GM12878 (cell line): ENCODE results near the gene GOSR1. TPM values are rescaled to one million over a fixed set of nuclear protein-coding genes. Genes with fewer than 3 reads are reported as not detected.

ENCODE experiments used
- ATAC-seq: fragments of 200-7000 bp; cut with Tn5 transposase; 3 replicates; pipeline ENCODE4 v1.9.1; 2020; ENCODE audit warnings: mild to moderate bottlenecking, moderate library complexity
- BruUV-seq: library from RNA; stranded (reverse); fragments of 400-500 nt; replicated peaks from 2 replicates; lab custom pipeline; 2021; lab: Mats Ljungman, UMichigan
- CTCF ChIA-PET: fragments of 300-600 bp; sonication (Branson Sonifier 250); formaldehyde crosslinking; extraction: SDS; loops from one replicate; lab custom pipeline; 2021; ENCODE audit warnings: inconsistent platforms; lab: Yijun Ruan, JAX
- POLR2A ChIA-PET: fragments of 350-600 bp; formaldehyde crosslinking; extraction: SDS; loops from one replicate; lab custom pipeline; 2021; ENCODE audit warnings: inconsistent platforms; lab: Charles Lee
- RAD21 ChIA-PET: fragments of 300-600 bp; sonication (Branson Sonifier 250); formaldehyde crosslinking; loops from one replicate; lab custom pipeline; 2023; ENCODE audit warnings: antibody characterized with exemption; ENCODE audit not compliant: unreplicated experiment; lab: Charles Lee
- SMC1A ChIA-PET: fragments of 300-600 bp; sonication (Branson Sonifier 250); formaldehyde crosslinking; loops from one replicate; lab custom pipeline; 2023; ENCODE audit not compliant: unreplicated experiment, uncharacterized antibody; lab: Charles Lee
- DNase-seq: peaks from one replicate; pipeline ENCODE4 v3.0.0-alpha.2; 2011; ENCODE audit warnings: low read depth, low spot score
- FAIRE-seq: peaks from 3 replicates; lab custom pipeline; 2011; peaks lifted over from hg19 to GRCh38; lab: Jason Lieb, UNC
- H2AFZ ChIP-seq: 2 replicates; pipeline ENCODE4 v1.6.0; 2011; ENCODE audit warnings: low read depth, low read length, control low read depth; ENCODE audit not compliant: control insufficient read depth
- H3K27ac ChIP-seq: 2 replicates; pipeline ENCODE4 v1.5.1; 2011; ENCODE audit warnings: control low read depth; ENCODE audit not compliant: control insufficient read depth, insufficient read depth
- H3K27me3 ChIP-seq, 2 experiments: replicated peaks in 1 of 2; 2 replicates each; pipeline versions ENCODE4 v1.6.0 to v1.6.1; 2011; ENCODE audit warnings: low read length in 1 of 2; ENCODE audit not compliant: control insufficient read depth in 2 of 2, insufficient read depth in 2 of 2
- H3K36me3 ChIP-seq, 2 experiments: 2 replicates each; pipeline ENCODE4 v1.5.1; 2011; ENCODE audit warnings: low read length in 1 of 2; ENCODE audit not compliant: control insufficient read depth in 2 of 2, insufficient read depth in 2 of 2
- H3K4me1 ChIP-seq: 2 replicates; pipeline ENCODE4 v1.6.1; 2011; ENCODE audit warnings: mild to moderate bottlenecking, low read length, moderate library complexity, mixed read lengths; ENCODE audit not compliant: control insufficient read depth, insufficient read depth
- H3K4me2 ChIP-seq: 2 replicates; pipeline ENCODE4 v1.6.0; 2011; ENCODE audit warnings: control low read depth; ENCODE audit not compliant: control insufficient read depth, insufficient read depth
- H3K4me3 ChIP-seq: fragments of 200-600 bp; sonication (generic); 2 replicates; pipeline ENCODE4 v1.5.1; 2016
- H3K79me2 ChIP-seq: 2 replicates; pipeline ENCODE4 v1.6.0; 2011; ENCODE audit warnings: low read length; ENCODE audit not compliant: control insufficient read depth, insufficient read depth
- H3K9ac ChIP-seq: 2 replicates; pipeline ENCODE4 v1.8.0; 2011; ENCODE audit warnings: low read length, control low read depth, mixed read lengths; ENCODE audit not compliant: control insufficient read depth, insufficient read depth
- H3K9me3 ChIP-seq: replicated peaks from 3 replicates; pipeline ENCODE4 v1.5.1; 2011; ENCODE audit warnings: mild to moderate bottlenecking, low read length; ENCODE audit not compliant: control insufficient read depth, insufficient read depth
- H4K20me1 ChIP-seq: 2 replicates; pipeline ENCODE4 v1.6.0; 2011; ENCODE audit not compliant: control insufficient read depth, insufficient read depth
- ASH2L ChIP-seq: fragments of 300-600, 200-600 bp; sonication (generic); IDR thresholded peaks from 2 replicates; pipeline ENCODE4 v1.6.1; 2017; ENCODE audit warnings: low read depth, mild to moderate bottlenecking, borderline replicate concordance
- BHLHE40 ChIP-seq, 2 experiments: fragments of 450-650 bp in 1 of 2; IDR thresholded peaks; 2 replicates each; pipeline ENCODE4 v1.6.1; 2011 to 2017; ENCODE audit warnings: low read depth in 2 of 2, borderline replicate concordance in 1 of 2, improper control_type of control experiment in 1 of 2, low read length in 1 of 2, mild to moderate bottlenecking in 1 of 2
- EP300 ChIP-seq, 2 experiments: fragments of 150-350 bp in 1 of 2; IDR thresholded peaks; 2 replicates each; pipeline ENCODE4 v1.6.1; 2011 to 2012; ENCODE audit warnings: low read depth in 2 of 2, low read length in 2 of 2, borderline replicate concordance in 1 of 2, improper control_type of control experiment in 1 of 2, inconsistent platforms in 1 of 2; ENCODE audit not compliant: control insufficient read depth in 1 of 2
- NRF1 ChIP-seq: conservative IDR thresholded peaks from 2 replicates; pipeline ENCODE4 v1.6.1; 2011; ENCODE audit warnings: mild to moderate bottlenecking, low read depth, low read length, improper control_type of control experiment
- PML ChIP-seq: IDR thresholded peaks from 2 replicates; pipeline ENCODE4 v1.6.1; 2012; ENCODE audit warnings: low read length, inconsistent platforms
- POLR2AphosphoS2 ChIP-seq: IDR thresholded peaks from 2 replicates; pipeline ENCODE4 v1.6.1; 2011; ENCODE audit warnings: low read depth, mild to moderate bottlenecking, low read length, improper control_type of control experiment, moderate library complexity
- RELA ChIP-seq: fragments of 450-650 bp; IDR thresholded peaks from 2 replicates; pipeline ENCODE4 v1.8.0; 2014; ENCODE audit warnings: borderline replicate concordance; ENCODE audit not compliant: partially characterized antibody
- SIX5 ChIP-seq: IDR thresholded peaks from 2 replicates; pipeline ENCODE4 v1.6.1; 2011; ENCODE audit warnings: mild to moderate bottlenecking, low read depth, low read length, moderate library complexity; ENCODE audit not compliant: severe bottlenecking
- WGBS: methylation state at CpG from one replicate; pipeline ENCODE4 v1.1.6; 2016; ENCODE audit warnings: low lambda C conversion rate; ENCODE audit not compliant: insufficient replicate concordance, insufficient coverage; ENCODE audit errors: missing lambda C conversion rate; 5-methylcytosine and 5-hydroxymethylcytosine counted together
- in situ Hi-C: fragments of 300-500 bp; cut with MboI; formaldehyde crosslinking; loops from 9 replicates; pipeline ENCODE4 v1.14.3; 2018; ENCODE audit warnings: mixed read lengths
- intact Hi-C: fragments of 100-400 bp; cut with micrococcal nuclease; formaldehyde crosslinking; loops from one replicate; pipeline ENCODE4 v1.14.2; 2022; ENCODE audit not compliant: unreplicated experiment
- polyA plus RNA-seq, 11 experiments: library from polyadenylated mRNA; depleted of rRNA in 4 of 11; unstranded in 6 of 11; stranded (reverse) in 5 of 11; fragments of >200 nt; fragmentation: Nextera tagmentation in 4 of 11; fragmentation: Illumina TruSeq in 1 of 11; extraction: Ambion mirVana in 4 of 11; extraction: Trizol in 1 of 11; gene quantifications; 1 replicate in 1 of 11; 2 replicates in 10 of 11; pipeline versions ENCODE4 v1.2.1 to v1.2.3, GENCODE V29; 2011 to 2016; ENCODE audit warnings: inconsistent platforms in 2 of 11, missing spikeins in 2 of 11, low read depth in 1 of 11
- total RNA-seq, 4 experiments: library from RNA; depleted of rRNA in 3 of 4; stranded (reverse); fragments of >200 nt in 3 of 4; fragmentation: Illumina TruSeq in 1 of 4; extraction: Trizol in 1 of 4; gene quantifications; 2 replicates each; pipeline versions ENCODE4 v1.2.1 to v1.2.3, GENCODE V29; 2013 to 2021
- TF ChIP-seq, protein P1 (sequence below): fragments of 450-650 bp; IDR thresholded peaks from 2 replicates; pipeline ENCODE4 v1.6.1; 2017; ENCODE audit warnings: mild to moderate bottlenecking, moderate library complexity

The GOSR1 gene
- total and polyA plus RNA-seq, 10 of the 15 experiments (the other 5 are each of a cell fraction or from before 2014, with no cell fraction given), result 21.4 to 99.3 (median 42.9) TPM

DNA sequence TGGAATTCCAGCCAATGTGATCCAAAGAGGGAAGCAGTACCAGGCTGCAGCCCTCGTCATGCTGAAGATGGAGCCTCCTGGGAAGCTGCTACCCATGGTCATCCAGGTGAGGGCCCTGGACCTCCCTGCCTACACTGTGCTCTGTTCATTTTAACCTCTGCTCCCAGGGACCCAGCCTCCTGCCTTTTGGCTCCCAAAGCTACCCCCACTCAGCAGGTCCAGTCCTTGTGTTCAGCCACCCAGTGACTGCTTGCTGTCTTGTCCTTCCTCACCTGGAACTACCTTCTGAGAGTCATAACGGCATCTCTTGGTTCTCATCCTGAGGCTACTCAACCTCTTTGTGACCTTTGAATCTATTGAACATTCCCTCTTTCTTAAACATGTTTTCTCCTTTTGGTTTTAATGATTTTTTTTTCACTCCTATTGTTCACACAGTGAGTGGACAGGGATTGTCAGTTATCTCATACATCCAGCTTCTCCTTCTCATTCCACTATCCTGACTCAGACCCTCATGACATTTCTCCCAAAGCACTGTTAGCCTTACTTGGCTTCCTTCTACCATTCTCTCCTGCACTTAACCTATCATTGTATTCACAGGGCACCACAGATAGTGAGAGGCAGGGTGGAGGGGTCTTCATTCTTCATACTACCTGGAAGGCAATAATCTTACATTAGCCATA lies 53.3 kb downstream of the GOSR1 start:
- Histone ChIP-seq H3K27me3 (no peaks in the 10 kb centered on the region), H3K9ac (no peak overlapping the region), H3K4me3 (no peak overlapping the region), H3K36me3 (no peaks in the 10 kb centered on the region), H3K4me2 (no peak overlapping the region), H2AFZ (no peak overlapping the region), H3K27ac (no peak overlapping the region), H3K4me1 (no peaks in the 10 kb centered on the region), H4K20me1 (no peaks in the 10 kb centered on the region), H3K9me3 (no peaks in the 10 kb centered on the region), H3K79me2 (no peaks in the 10 kb centered on the region)
- ChIA-PET RAD21 (no interaction called here), SMC1A (no interaction called here), CTCF (interaction anchor here (1.0 to 1.7 kb wide), 4 partner anchors 10 to 190 kb away, joined by 3 to 4 read pairs (median 4); no protein-coding TSS in a partner anchor), POLR2A (no interaction called here)
- intact Hi-C loops, result no loop called here
- TF ChIP-seq POLR2AphosphoS2 (no peak), SIX5 (no peak), ASH2L (no peak), BHLHE40 (IDR thresholded peaks at IDR 0.05; ENCODE audit: borderline replicate concordance in 1 of 2, low read depth in 2 of 2, low read length in 1 of 2) (no peak), PML (no peak), EP300 (IDR thresholded peaks at IDR 0.05; ENCODE audit: borderline replicate concordance in 1 of 2, control insufficient read depth in 1 of 2, low read depth in 2 of 2, low read length in 2 of 2) (no peak), RELA (no peak), NRF1 (no peak)
- TF ChIP-seq, protein P1, sequence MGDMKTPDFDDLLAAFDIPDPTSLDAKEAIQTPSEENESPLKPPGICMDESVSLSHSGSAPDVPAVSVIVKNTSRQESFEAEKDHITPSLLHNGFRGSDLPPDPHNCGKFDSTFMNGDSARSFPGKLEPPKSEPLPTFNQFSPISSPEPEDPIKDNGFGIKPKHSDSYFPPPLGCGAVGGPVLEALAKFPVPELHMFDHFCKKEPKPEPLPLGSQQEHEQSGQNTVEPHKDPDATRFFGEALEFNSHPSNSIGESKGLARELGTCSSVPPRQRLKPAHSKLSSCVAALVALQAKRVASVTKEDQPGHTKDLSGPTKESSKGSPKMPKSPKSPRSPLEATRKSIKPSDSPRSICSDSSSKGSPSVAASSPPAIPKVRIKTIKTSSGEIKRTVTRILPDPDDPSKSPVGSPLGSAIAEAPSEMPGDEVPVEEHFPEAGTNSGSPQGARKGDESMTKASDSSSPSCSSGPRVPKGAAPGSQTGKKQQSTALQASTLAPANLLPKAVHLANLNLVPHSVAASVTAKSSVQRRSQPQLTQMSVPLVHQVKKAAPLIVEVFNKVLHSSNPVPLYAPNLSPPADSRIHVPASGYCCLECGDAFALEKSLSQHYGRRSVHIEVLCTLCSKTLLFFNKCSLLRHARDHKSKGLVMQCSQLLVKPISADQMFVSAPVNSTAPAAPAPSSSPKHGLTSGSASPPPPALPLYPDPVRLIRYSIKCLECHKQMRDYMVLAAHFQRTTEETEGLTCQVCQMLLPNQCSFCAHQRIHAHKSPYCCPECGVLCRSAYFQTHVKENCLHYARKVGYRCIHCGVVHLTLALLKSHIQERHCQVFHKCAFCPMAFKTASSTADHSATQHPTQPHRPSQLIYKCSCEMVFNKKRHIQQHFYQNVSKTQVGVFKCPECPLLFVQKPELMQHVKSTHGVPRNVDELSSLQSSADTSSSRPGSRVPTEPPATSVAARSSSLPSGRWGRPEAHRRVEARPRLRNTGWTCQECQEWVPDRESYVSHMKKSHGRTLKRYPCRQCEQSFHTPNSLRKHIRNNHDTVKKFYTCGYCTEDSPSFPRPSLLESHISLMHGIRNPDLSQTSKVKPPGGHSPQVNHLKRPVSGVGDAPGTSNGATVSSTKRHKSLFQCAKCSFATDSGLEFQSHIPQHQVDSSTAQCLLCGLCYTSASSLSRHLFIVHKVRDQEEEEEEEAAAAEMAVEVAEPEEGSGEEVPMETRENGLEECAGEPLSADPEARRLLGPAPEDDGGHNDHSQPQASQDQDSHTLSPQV, result no peak
- in situ Hi-C loops, result no loop called here
- no TSS peak for BruUV-seq
- DNase-seq, result no peak
- no peak for FAIRE-seq
- 86% methylated on average over 2 of the region's 2 CpGs for WGBS
- no peak for ATAC-seq
